GM21515 (cell line): ENCODE results near the gene XRCC1.
"Not testable (repeated sequence)": the region's sequence is repeated elsewhere in the genome, so short reads cannot be mapped to it uniquely, and the experiment has no call there.

Experiments
- ATAC-seq: cut with Tn5 transposase; IDR thresholded peaks from one replicate; pipeline ENCODE4 v1.9.1; 2021; ENCODE audit not compliant: unreplicated experiment

The XRCC1 gene

DNA sequence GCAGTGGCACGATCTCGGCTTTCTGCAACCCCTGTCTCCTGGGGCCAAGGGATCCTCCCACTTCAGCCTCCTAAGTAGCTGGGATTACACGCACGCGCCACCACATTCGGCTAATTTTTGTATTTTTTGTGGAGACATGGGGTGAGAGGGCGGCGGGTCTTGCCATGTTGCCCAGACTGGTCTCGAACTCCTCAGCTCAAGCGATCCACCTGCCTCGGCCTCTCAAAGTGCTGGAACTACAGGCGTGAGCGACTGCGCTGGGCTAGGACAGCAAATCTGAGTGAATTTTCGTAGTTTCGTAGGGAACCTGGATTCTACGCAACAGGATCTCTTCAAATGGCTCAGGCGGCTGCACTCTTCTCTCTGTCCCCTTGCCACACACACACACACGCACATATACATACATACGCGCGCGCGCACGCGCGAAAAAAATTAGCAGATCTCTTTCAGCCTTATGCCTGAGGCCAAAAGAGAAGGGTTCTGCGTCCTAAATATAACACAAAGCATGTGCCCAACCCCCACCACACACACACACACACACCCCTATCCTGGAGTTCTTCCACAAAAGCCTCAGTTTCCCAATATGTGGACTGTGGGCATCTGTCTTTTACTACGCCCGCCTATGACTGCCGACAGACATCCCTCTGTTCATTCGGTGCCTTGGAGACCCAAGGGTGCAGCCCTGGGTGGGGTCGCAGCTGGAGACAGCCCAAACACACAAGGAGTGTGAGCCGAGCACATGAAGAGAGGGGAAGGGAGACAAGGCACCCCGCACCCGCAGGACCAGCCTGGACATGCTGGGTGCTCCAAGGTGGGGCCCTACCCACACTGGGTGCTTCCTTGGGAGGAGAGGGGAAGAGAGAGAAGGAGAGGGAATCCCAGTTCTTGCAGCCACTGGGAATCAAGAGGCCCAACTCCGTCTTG lies 890 bp upstream of the XRCC1 start:
- no peak for ATAC-seq

DNA sequence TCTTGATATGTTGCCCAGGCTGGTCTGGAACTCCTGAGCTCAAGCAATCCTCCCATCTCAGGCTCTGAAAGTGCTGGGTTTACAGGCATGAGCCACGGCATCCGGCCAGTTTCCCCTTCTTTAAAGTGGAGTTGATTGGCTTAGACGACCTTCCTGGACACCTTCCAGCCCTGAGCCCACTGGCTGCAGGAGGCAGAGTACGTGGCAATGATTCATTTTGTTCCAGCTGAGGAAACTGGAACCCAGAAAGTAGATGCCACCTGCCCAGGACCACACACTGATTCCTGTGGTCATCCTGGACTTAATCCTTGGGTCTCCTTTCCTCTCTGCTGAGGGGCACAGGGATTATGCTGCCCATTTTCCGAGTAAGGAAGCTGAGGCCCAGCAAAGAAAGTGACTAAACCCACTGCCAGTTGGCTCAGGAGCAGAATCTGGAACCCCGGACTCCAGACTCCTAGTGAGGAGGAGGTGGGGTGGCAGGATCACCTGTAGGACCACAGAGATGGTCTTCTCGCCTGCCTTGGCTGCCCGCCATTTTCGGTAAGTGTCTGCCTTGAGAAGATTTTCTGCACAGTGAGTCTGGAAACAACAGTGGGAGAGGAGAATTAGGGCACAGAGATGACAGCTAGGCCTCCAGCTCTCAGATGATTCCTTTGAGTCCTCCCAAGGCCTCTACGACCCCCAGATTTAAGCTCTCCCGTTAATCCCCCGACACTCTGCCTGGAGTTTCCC lies 737 bp downstream of the XRCC1 start:
- no peak for ATAC-seq

- ATAC-seq = no peak
Measured at GRCh38 chr19:43572171-43572588, 3.1 kb downstream of the XRCC1 start.

DNA sequence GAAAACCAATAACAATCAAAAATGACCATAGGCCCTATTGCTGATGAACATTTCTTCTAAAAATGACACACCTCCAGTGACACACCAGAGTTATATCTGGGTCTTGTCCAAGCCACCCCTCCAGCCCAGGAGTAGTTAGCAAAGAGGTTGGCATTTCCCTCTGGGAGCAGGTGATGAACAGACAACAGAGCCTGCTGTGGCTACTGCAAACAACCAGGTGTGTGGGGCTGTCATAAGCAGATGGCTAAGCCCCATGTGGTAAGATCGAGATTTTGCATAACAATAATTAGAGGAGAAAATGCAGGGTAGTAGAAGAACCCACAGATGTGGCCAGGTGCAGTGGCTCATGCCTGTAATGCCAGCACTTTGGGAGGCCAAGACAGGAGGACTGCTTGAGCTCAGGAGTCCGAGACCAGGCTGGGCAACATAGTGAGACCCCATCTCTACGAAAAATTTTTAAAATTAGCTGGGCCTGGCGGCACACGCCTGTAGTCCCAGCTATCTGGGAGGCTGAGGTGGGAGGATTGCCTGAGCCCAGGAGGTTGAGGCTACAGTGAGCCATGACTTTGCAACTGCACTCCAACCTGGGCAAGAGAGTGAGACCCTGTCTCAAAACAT lies 5.0 kb downstream of the XRCC1 start:
- no peak for ATAC-seq

- ATAC-seq = no peak
Measured at GRCh38 chr19:43569657-43570056, 5.7 kb downstream of the XRCC1 start.

DNA sequence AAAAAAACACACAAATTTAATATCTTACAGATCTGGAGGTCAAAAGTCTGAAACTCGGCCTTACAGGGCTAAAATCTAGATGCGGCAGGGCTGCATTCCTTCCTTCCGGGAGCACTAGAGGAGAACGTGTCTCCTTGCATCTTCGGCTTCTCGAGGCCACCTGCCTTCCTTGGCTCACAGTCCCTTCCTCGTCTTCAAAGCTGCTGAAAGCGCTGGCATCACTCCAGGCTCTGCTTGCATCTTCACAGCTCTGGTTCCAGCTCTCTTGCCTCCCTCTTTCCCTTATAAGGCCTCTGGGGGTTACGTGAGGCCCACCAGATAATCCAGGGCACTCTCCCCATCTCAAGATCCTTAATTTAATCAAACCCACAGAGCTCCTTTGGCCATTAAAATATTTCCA lies 10.5 kb downstream of the XRCC1 start:
- no peak for ATAC-seq

GRCh38 chr19:43563816-43564457 lies 11.4 kb downstream of the XRCC1 start:
- ATAC-seq = no peak

DNA sequence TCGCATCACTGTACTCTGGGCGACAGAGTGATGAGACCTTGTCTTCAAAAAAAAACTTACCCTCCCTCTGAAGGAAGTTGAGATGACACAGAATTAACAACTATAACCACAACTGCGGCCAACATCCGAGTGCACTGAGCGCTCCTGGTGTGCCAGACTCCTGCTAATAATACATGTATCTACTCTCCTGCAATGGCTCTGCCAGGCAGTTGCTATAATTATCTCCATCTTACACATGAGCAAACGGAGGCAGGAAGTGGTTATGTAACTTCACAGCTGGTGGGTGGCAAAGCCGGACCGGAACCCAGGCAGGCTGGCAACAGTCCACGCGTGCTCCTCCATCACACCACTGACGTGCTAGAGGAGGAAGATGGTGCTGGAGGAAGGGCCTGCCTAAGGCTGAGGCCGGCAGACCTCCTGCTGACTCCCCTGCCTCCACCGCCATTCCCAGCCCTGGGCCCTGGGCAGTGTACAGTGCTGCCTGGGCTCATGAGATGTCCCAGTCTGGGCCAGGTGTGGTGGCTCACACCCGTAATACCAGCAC lies 12.6 kb downstream of the XRCC1 start:
- ATAC-seq = no peak

DNA sequence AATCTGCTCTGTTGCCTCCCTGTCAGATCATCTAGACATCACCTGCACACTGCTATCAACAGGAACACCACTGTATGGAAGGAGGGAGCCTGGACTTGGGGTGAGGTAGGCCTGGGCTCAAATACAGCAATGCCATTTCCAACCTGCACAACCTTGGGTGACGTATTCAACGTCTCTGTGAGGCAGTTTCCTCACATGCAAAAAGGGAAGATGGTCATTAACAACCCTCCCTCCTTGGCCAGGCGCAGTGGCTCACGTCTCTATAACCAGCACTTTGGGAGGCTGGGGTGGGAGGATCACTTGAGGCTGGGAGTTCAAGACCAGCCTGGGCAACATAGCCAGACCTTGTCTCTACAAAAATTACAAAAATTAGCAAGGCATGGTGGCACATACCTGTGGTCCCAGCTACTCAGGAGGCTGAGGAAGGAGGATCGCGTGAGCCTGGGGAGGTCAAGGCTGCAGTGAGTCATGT lies 13.1 kb downstream of the XRCC1 start:
- ATAC-seq = no peak

- ATAC-seq = no peak
Measured at GRCh38 chr19:43561139-43561970, 14.0 kb downstream of the XRCC1 start.

DNA sequence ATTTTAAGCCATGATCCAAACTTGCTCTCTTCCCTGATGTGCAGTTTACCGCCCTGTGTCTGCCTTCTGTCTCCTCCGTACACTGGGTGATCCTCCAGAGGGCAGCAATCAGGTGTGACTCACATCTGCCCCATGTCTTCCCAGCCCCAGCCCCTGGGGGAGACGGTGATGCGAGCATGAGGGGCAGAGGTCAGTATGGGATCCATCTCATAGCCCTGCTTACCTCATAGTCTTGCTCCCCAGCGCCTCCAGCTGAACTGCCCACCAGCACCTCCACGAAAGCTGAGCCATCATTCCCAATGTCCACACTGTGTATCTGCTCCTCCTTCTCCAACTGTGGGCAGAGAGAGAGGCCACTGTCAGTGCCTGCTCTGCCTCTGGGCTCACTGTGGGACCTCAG lies 14.6 kb downstream of the XRCC1 start:
- no peak for ATAC-seq

- no peak for ATAC-seq
Measured at GRCh38 chr19:43555185-43555770, 20.0 kb downstream of the XRCC1 start.

- ATAC-seq = no peak
Measured at GRCh38 chr19:43554317-43554895, 20.9 kb downstream of the XRCC1 start.

DNA sequence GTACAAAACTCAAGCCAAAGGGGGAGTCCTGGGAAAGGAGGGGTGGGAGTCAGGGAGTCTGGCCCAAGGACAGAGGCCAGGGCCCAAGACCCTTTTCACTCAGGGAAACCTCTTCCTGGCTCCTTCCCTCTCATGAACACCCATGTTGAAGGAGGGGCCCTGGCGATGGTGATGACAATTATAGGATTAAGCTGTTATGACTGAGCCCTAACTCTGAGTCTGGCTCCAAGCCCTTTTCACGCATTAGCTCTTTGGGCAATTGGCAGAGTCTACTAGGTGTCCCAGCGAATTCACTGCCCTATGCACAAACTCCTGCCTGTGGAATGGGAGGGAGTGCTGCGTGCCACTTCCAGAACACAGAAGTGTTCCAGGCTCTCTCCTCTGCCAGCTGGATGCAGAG lies 21.7 kb downstream of the XRCC1 start:
- no peak for ATAC-seq

DNA sequence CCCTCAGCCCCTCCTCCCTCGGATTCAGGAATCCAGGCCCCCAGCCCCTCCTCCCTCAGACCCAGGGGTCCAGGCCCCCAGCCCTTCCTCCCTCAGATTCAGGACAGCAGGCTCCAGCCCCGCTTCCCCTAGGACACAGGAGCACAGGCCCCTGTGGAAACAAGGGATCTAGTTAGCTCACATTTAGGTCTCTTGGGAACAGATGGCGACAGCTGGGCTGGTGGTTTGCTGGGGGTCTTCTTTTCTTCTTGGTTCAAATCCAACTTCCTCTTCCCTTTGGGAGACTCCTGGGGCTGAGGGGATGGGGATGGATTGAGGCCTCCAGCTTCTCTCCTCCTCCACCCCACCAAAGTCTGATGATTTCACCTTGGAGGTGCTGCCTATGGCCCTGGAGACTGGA lies 22.7 kb downstream of the XRCC1 start:
- ATAC-seq = no peak

DNA sequence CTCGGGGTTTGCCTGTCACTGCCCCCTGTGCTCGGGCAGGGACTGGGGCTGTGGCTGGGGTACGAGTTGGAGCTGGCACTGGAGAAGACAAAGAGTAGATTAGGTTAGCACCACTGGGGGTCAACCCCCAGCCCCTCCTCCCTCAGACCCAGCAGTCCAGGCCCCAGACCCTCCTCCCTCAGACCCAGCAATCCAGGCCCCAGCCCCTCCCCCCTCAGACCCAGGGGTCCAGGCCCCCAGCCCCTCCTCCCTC lies 23.2 kb downstream of the XRCC1 start:
- ATAC-seq = no peak

GRCh38 chr19:43551399-43552197 lies 23.7 kb downstream of the XRCC1 start:
- ATAC-seq = no peak

DNA sequence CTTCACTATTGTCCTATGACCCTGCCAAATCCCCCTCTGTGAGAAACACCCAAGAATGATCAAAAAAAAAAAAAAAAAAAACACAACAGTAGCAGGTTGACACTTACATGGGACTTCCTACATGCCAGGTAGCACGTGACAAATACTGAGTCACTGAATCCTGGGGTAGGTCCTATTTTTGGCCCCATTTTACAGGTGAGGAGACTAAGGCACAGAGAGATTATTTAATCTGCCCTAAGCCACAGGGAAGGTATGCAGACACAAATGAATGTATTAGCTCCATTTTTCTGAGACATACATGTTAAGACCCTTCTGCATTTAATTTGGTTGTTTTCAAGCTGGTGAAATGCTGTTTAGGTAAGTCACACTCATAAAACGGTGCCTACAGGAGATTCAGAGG lies 26.6 kb downstream of the XRCC1 start:
- ATAC-seq = no peak

DNA sequence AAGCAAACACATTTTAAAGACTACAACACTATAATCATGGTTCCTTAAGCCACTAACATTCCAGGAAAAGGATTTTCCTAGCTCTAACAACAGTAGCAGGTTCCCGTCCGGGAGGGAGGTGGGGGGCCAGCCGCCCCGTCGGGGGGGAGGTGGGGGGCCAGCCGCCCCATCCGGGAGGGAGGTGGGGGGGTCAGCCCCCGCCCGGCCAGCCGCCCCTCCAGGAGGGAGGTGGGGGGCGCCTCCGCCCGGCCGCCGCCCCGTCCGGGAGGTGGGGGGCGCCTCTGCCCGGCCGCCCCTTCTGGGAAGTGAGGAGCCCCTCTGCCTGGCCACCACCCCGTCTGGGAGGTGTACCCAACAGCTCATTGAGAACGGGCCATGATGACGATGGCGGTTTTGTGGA lies 27.4 kb downstream of the XRCC1 start:
- not testable (repeated sequence) for ATAC-seq
